ENCODE results near the gene TTC12. TPM values are rescaled to one million over a fixed set of nuclear protein-coding genes. Genes with fewer than 3 reads are reported as not detected.

Gene TTC12
- total RNA-seq, 1 experiment from 2014 or later, result 7.6 TPM

DNA sequence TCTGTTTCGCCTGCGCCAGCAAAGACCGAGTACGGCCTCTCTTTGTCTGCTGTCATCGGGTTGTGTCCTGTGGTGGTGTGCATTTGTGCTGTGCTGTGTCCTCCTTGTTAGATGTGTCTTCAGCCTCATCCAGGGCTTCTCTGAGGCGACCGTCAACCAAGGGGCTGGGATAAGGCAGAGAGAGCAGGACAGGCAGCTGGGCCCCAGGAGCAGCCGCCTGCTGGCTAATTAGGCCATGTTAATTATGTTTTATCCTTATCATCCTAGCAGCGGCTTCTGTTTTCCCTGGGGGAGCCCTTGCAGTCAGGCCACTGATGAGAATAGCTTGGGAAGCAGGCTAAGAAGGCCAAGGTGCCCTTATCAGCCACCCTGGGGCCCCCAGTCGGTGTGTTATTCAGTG lies 40.7 kb upstream of the TTC12 start:
- Mint-ChIP-seq H3K4me1 (no peaks in the 10 kb centered on the region), H3K4me3 (no peak overlapping the region), H3K36me3 (no peaks in the 10 kb centered on the region), H3K27me3 (ENCODE audit: low read depth) (no peaks in the 10 kb centered on the region; the same call in 1 of the 2 replicates), H3K9me3 (no peaks in the 10 kb centered on the region), H3K27ac (no peak overlapping the region)
- ChIA-PET POLR2A (no interaction called here), CTCF (interaction anchor here (1.1 to 2.0 kb wide), 5 partner anchors 16 to 577 kb away, joined by 3 to 15 read pairs (median 5); no protein-coding TSS in a partner anchor)
- TF ChIP-seq, protein P1, sequence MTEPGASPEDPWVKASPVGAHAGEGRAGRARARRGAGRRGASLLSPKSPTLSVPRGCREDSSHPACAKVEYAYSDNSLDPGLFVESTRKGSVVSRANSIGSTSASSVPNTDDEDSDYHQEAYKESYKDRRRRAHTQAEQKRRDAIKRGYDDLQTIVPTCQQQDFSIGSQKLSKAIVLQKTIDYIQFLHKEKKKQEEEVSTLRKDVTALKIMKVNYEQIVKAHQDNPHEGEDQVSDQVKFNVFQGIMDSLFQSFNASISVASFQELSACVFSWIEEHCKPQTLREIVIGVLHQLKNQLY (CRISPR knock-in tag; IDR thresholded peaks at IDR 0.05), result no peak
- TF ChIP-seq JUN (CRISPR knock-in tag; IDR thresholded peaks at IDR 0.05) (no peak), JAZF1 (CRISPR knock-in tag; IDR thresholded peaks at IDR 0.05) (no peak), ATF1 (CRISPR knock-in tag; IDR thresholded peaks at IDR 0.05) (no peak), ZNF219 (CRISPR knock-in tag; IDR thresholded peaks at IDR 0.05; ENCODE audit: borderline replicate concordance) (no peak), ZBTB21 (CRISPR knock-in tag; IDR thresholded peaks at IDR 0.05; ENCODE audit: borderline replicate concordance) (no peak), ZNF416 (CRISPR knock-in tag; IDR thresholded peaks at IDR 0.05) (no peak), EMX1 (CRISPR knock-in tag; IDR thresholded peaks at IDR 0.05) (no peak), HMGA2 (CRISPR knock-in tag; IDR thresholded peaks at IDR 0.05) (no peak), KAT7 (CRISPR knock-in tag; IDR thresholded peaks at IDR 0.05; ENCODE audit: borderline replicate concordance) (no peak), NR1H2 (CRISPR knock-in tag; IDR thresholded peaks at IDR 0.05) (no peak), NR2C2 (CRISPR knock-in tag; IDR thresholded peaks at IDR 0.05) (no peak), ESRRA (CRISPR knock-in tag; IDR thresholded peaks at IDR 0.05; ENCODE audit: borderline replicate concordance) (no peak), NR3C1 (CRISPR knock-in tag; conservative IDR thresholded peaks at IDR 0.05; ENCODE audit: low read depth) (no peak)
- TF ChIP-seq, protein P2, sequence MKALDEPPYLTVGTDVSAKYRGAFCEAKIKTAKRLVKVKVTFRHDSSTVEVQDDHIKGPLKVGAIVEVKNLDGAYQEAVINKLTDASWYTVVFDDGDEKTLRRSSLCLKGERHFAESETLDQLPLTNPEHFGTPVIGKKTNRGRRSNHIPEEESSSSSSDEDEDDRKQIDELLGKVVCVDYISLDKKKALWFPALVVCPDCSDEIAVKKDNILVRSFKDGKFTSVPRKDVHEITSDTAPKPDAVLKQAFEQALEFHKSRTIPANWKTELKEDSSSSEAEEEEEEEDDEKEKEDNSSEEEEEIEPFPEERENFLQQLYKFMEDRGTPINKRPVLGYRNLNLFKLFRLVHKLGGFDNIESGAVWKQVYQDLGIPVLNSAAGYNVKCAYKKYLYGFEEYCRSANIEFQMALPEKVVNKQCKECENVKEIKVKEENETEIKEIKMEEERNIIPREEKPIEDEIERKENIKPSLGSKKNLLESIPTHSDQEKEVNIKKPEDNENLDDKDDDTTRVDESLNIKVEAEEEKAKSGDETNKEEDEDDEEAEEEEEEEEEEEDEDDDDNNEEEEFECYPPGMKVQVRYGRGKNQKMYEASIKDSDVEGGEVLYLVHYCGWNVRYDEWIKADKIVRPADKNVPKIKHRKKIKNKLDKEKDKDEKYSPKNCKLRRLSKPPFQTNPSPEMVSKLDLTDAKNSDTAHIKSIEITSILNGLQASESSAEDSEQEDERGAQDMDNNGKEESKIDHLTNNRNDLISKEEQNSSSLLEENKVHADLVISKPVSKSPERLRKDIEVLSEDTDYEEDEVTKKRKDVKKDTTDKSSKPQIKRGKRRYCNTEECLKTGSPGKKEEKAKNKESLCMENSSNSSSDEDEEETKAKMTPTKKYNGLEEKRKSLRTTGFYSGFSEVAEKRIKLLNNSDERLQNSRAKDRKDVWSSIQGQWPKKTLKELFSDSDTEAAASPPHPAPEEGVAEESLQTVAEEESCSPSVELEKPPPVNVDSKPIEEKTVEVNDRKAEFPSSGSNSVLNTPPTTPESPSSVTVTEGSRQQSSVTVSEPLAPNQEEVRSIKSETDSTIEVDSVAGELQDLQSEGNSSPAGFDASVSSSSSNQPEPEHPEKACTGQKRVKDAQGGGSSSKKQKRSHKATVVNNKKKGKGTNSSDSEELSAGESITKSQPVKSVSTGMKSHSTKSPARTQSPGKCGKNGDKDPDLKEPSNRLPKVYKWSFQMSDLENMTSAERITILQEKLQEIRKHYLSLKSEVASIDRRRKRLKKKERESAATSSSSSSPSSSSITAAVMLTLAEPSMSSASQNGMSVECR (CRISPR knock-in tag; IDR thresholded peaks at IDR 0.05; ENCODE audit: borderline replicate concordance), result no peak
- TF ChIP-seq, protein P3, sequence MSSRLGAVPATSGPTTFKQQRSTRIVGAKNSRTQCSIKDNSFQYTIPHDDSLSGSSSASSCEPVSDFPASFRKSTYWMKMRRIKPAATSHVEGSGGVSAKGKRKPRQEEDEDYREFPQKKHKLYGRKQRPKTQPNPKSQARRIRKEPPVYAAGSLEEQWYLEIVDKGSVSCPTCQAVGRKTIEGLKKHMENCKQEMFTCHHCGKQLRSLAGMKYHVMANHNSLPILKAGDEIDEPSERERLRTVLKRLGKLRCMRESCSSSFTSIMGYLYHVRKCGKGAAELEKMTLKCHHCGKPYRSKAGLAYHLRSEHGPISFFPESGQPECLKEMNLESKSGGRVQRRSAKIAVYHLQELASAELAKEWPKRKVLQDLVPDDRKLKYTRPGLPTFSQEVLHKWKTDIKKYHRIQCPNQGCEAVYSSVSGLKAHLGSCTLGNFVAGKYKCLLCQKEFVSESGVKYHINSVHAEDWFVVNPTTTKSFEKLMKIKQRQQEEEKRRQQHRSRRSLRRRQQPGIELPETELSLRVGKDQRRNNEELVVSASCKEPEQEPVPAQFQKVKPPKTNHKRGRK (CRISPR knock-in tag; IDR thresholded peaks at IDR 0.05; ENCODE audit: borderline replicate concordance), result no peak
- TF ChIP-seq, protein P4, sequence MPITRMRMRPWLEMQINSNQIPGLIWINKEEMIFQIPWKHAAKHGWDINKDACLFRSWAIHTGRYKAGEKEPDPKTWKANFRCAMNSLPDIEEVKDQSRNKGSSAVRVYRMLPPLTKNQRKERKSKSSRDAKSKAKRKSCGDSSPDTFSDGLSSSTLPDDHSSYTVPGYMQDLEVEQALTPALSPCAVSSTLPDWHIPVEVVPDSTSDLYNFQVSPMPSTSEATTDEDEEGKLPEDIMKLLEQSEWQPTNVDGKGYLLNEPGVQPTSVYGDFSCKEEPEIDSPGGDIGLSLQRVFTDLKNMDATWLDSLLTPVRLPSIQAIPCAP (CRISPR knock-in tag; IDR thresholded peaks at IDR 0.05), result no peak
- TF ChIP-seq, protein P5, sequence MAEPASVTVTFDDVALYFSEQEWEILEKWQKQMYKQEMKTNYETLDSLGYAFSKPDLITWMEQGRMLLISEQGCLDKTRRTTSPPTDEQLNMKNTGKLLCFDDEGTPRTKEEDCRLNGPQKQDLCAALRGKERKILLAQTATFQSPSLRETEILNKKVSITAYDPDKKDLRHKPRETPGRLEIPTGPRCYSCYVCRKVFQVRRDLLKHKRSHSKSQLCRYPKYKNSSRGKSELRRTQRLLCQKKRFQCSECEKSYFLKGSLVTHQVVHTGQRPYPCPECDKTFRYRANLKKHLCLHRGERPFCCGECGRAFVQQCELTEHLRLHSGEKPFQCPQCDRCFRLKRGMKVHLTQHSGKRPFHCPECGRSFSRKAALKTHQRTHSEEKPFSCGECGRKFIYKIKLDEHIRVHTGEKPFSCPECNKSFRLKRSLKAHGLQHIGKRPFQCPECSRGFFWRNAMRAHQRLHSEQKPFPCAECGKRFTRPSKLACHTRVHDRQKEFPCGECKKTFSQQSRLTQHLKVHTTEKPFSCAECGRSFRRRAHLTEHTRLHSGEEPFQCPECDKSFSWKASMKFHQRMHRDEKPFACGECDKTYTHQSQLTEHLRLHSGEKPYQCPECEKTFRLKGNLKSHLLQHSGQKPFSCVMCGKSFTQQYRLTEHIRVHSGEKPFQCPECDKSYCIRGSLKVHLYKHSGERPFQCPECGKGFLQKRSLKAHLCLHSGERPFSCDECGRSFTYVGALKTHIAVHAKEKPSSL (CRISPR knock-in tag; conservative IDR thresholded peaks at IDR 0.05), result no peak
- TF ChIP-seq, protein P6, sequence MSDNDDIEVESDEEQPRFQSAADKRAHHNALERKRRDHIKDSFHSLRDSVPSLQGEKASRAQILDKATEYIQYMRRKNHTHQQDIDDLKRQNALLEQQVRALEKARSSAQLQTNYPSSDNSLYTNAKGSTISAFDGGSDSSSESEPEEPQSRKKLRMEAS (CRISPR knock-in tag; IDR thresholded peaks at IDR 0.05), result no peak
- TF ChIP-seq, protein P7, sequence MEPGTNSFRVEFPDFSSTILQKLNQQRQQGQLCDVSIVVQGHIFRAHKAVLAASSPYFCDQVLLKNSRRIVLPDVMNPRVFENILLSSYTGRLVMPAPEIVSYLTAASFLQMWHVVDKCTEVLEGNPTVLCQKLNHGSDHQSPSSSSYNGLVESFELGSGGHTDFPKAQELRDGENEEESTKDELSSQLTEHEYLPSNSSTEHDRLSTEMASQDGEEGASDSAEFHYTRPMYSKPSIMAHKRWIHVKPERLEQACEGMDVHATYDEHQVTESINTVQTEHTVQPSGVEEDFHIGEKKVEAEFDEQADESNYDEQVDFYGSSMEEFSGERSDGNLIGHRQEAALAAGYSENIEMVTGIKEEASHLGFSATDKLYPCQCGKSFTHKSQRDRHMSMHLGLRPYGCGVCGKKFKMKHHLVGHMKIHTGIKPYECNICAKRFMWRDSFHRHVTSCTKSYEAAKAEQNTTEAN (CRISPR knock-in tag; IDR thresholded peaks at IDR 0.05), result no peak
- no peak for ATAC-seq
- no peak for DNase-seq (ENCODE audit: low spot score)
